Endodermal cell (in vitro differentiated cells): ENCODE data around the gene KLHL34. TPM values are rescaled to one million over a fixed set of nuclear protein-coding genes. Genes with fewer than 3 reads are reported as not detected.

Experiments
- DNase-seq: peaks from one replicate; pipeline ENCODE4 v3.0.0-alpha.2; 2017
- H3K27ac ChIP-seq: 2 replicates; pipeline ENCODE4 v1.5.1; 2013; ENCODE audit warnings: mild to moderate bottlenecking, low read depth, low read length, moderate library complexity
- H3K27me3 ChIP-seq: 2 replicates; pipeline ENCODE4 v1.6.1; 2013; ENCODE audit warnings: mild to moderate bottlenecking, low read length, moderate library complexity; ENCODE audit not compliant: insufficient read depth, control insufficient read depth, poor library complexity, severe bottlenecking
- H3K36me3 ChIP-seq: 2 replicates; pipeline ENCODE4 v1.7.0; 2013; ENCODE audit warnings: mild to moderate bottlenecking, low read length, moderate library complexity; ENCODE audit not compliant: control insufficient read depth, insufficient read depth
- H3K4me1 ChIP-seq: one replicate; pipeline ENCODE4 v1.7.0; 2013; ENCODE audit warnings: low read length; ENCODE audit not compliant: control insufficient read depth, insufficient read depth
- H3K4me3 ChIP-seq: 2 replicates; pipeline ENCODE4 v1.5.1; 2013; ENCODE audit warnings: mild to moderate bottlenecking, low read length, moderate library complexity
- H3K9ac ChIP-seq: 2 replicates; pipeline ENCODE4 v1.6.1; 2013; ENCODE audit warnings: mild to moderate bottlenecking, low read length, moderate library complexity; ENCODE audit not compliant: poor library complexity, severe bottlenecking; ENCODE audit errors: extremely low read depth
- H3K9me3 ChIP-seq: 2 replicates; pipeline ENCODE4 v1.6.1; 2013; ENCODE audit warnings: mild to moderate bottlenecking, low read length, moderate library complexity; ENCODE audit not compliant: control insufficient read depth
- H3K27ac Mint-ChIP-seq: 2 replicates; pipeline ENCODE4 v1.8.0; 2020; ENCODE audit warnings: mixed read lengths
- H3K27me3 Mint-ChIP-seq: 2 replicates; pipeline ENCODE4 v1.8.0; 2021; ENCODE audit warnings: mild to moderate bottlenecking, mixed read lengths; ENCODE audit not compliant: insufficient read depth
- H3K36me3 Mint-ChIP-seq: 2 replicates; pipeline ENCODE4 v1.8.0; 2020; ENCODE audit warnings: low read depth, mixed read lengths
- H3K4me1 Mint-ChIP-seq: 2 replicates; pipeline ENCODE4 v1.8.0; 2020; ENCODE audit warnings: mixed read lengths
- H3K4me3 Mint-ChIP-seq: 2 replicates; pipeline ENCODE4 v1.8.0; 2020; ENCODE audit warnings: mild to moderate bottlenecking, moderate library complexity, mixed read lengths
- H3K9me3 Mint-ChIP-seq: 2 replicates; pipeline ENCODE4 v1.8.0; 2020; ENCODE audit warnings: mild to moderate bottlenecking, mixed read lengths
- WGBS, 2 experiments: methylation state at CpG; one replicate each; pipeline versions ENCODE4 v1.1.5 to v1.1.7; 2013; ENCODE audit warnings: missing lambda C conversion rate in 2 of 2, mixed read lengths in 1 of 2; ENCODE audit not compliant: insufficient coverage in 1 of 2, insufficient read length in 1 of 2; 5-methylcytosine and 5-hydroxymethylcytosine counted together
- total RNA-seq, 2 donors: library from RNA; stranded (reverse); fragmentation: NEBNext Ultra II Directional in 1 of 2; extraction: Animal tissue kit (Norgen Biotek cat#: 25700) in 1 of 2; gene quantifications; 2 replicates in 1 of 2; 3 replicates in 1 of 2; pipeline ENCODE4 v1.2.1, GENCODE V29; 2021
- TF ChIP-seq, protein P1 (sequence below): fragments of 200-600 bp; sonication (generic); conservative IDR thresholded peaks from 2 replicates; pipeline ENCODE4 v1.5.0; 2021; ENCODE audit warnings: antibody characterized with exemption, mild to moderate bottlenecking

The KLHL34 gene
- total RNA-seq, 2 donors from 2014 or later = 0.13 TPM; not detected in 1

DNA sequence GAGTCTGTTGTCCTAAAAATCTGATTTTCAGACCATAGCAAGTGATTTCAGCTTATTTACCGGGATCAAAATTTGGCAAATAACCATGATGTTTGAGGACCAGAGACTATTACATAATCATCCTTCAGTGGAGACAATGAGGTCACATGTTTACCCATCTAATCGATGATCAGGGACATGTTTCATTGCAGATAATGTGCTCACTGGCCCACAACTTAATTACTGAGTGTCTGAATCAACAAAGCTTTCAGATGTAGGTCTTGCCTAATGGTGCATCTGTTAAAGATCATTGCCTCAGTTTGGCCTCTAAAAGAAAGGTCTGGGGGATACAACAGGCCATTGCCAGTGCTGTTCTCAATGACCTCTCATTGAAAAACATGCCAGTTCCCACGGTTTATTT is 42.8 kb upstream of the KLHL34 start:
- Mint-ChIP-seq H3K27me3 (no peaks in the 10 kb centered on the region), H3K4me1 (peaks cover 9% of the 10 kb centered on the region), H3K9me3 (no peaks in the 10 kb centered on the region), H3K4me3 (no peak overlapping the region), H3K27ac (no peak overlapping the region), H3K36me3 (no peaks in the 10 kb centered on the region)
- Histone ChIP-seq H3K9me3 (no peaks in the 10 kb centered on the region), H3K36me3 (no peaks in the 10 kb centered on the region), H3K9ac (no peak overlapping the region), H3K4me1 (no peaks in the 10 kb centered on the region), H3K4me3 (no peak overlapping the region), H3K27ac (no peak overlapping the region), H3K27me3 (no peaks in the 10 kb centered on the region)
- TF ChIP-seq, protein P1, sequence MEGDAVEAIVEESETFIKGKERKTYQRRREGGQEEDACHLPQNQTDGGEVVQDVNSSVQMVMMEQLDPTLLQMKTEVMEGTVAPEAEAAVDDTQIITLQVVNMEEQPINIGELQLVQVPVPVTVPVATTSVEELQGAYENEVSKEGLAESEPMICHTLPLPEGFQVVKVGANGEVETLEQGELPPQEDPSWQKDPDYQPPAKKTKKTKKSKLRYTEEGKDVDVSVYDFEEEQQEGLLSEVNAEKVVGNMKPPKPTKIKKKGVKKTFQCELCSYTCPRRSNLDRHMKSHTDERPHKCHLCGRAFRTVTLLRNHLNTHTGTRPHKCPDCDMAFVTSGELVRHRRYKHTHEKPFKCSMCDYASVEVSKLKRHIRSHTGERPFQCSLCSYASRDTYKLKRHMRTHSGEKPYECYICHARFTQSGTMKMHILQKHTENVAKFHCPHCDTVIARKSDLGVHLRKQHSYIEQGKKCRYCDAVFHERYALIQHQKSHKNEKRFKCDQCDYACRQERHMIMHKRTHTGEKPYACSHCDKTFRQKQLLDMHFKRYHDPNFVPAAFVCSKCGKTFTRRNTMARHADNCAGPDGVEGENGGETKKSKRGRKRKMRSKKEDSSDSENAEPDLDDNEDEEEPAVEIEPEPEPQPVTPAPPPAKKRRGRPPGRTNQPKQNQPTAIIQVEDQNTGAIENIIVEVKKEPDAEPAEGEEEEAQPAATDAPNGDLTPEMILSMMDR = no peak
- WGBS, 2 experiments = 87 to 90% methylated on average over 2 to 3 of the region's 3 CpGs
- no peak for DNase-seq

DNA sequence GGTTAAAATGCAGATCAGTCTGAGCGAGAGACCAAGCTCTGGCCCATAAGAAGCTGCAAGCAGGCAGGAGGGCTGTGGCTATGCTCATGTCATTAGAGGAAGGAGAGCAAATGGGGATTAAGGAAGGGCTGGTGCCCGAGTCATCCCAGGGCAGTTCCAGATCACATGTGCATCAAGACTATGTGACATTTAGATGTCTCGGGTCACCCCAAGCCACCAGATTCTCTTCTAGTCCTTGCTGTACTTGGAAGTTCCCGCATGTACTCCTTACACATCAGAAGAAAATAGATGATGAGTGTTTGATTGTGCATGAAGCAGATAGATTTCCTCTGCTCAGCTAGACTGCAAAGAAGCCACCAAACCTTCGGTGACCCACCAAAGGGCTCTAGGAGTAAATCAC is 42.1 kb upstream of the KLHL34 start:
- no peaks in the 10 kb centered on the region for H3K36me3 ChIP-seq
- H3K4me1 Mint-ChIP-seq = peaks cover 9% of the 10 kb centered on the region
- H3K9me3 Mint-ChIP-seq = no peaks in the 10 kb centered on the region

DNA sequence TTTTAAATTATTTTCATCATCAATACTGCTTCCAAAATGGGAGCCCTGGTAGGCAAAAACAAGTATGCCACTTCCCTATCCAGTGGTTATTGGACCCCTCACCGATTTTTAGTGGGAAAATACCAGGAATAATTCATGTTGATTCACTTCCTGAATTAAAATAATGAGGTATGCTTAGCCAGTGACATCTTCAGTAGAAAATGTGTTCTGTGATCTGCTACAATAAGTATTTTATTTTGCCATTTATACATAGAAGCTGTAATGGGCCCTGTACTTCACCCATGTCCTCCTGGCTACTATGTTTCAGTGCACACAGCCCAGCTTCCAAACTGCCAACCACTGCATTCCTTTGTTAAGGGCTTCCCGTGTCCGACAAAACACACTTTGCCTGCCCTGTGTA is 41.0 kb upstream of the KLHL34 start:
- no peaks in the 10 kb centered on the region for H3K36me3 Mint-ChIP-seq
- DNase-seq = no peak
- 97% methylated on average over 3 of the region's 3 CpGs; no CpG with 5 or more reads in 1 of the 2 experiments for WGBS, 2 experiments

More for the DNA sequence above, 42.1 kb upstream of the KLHL34 start:
- Mint-ChIP-seq H3K36me3 (no peaks in the 10 kb centered on the region), H3K27me3 (no peaks in the 10 kb centered on the region), H3K4me3 (no peak overlapping the region), H3K27ac (no peak overlapping the region)
- no peak overlapping the region for H3K27ac ChIP-seq
- DNase-seq = no peak
- no peaks in the 10 kb centered on the region for H3K27me3 ChIP-seq
- no peaks in the 10 kb centered on the region for H3K9me3 ChIP-seq
- no peaks in the 10 kb centered on the region for H3K4me1 ChIP-seq
- no peak overlapping the region for H3K9ac ChIP-seq
- TF ChIP-seq, protein P1 = no peak
- no peak overlapping the region for H3K4me3 ChIP-seq
- WGBS, 2 experiments = 95% methylated on average over 4 of the region's 5 CpGs; no CpG with 5 or more reads in 1 of the 2 experiments

More for the DNA sequence above, 41.0 kb upstream of the KLHL34 start:
- H3K27me3 Mint-ChIP-seq = no peaks in the 10 kb centered on the region
- TF ChIP-seq, protein P1 = no peak
- Histone ChIP-seq H3K9me3 (no peaks in the 10 kb centered on the region), H3K9ac (no peak overlapping the region), H3K27ac (no peak overlapping the region), H3K4me1 (no peaks in the 10 kb centered on the region), H3K27me3 (no peaks in the 10 kb centered on the region), H3K36me3 (no peaks in the 10 kb centered on the region), H3K4me3 (no peak overlapping the region)
- no peaks in the 10 kb centered on the region for H3K9me3 Mint-ChIP-seq
- H3K4me3 Mint-ChIP-seq = no peak overlapping the region
- peaks cover 8% of the 10 kb centered on the region for H3K4me1 Mint-ChIP-seq
- no peak overlapping the region for H3K27ac Mint-ChIP-seq
